ENCODE data around the gene PML. TPM values are rescaled to one million over a fixed set of nuclear protein-coding genes. Genes with fewer than 3 reads are reported as not detected.

PML gene
- polyA plus RNA-seq, 1 experiment, result 14.3 TPM

DNA sequence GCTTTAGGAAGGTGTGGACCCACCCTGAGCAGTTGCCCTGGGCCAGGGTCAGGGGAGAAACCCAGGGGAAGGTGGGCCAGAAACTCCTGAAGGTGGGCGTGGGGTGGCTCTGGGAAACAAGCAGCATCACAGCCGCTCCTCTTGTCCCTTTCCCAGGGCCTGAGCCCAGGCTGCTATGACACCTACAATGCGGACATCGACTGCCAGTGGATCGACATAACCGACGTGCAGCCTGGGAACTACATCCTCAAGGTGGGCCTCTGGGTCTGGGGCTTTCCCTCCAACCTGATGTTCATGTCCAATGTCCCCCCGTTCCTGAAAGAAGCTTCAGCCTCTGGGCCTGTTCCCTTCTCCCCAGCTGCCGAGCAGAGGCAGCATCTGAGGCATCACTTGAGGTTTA, 46.9 kb upstream of the PML start:
- H3K36me3 ChIP-seq (ENCODE audit: control insufficient read depth, insufficient read depth, low read length), result peaks cover 38% of the 10 kb centered on the region
- DNase-seq (ENCODE audit: low read depth), result no peak
- POLR2A ChIA-PET, result no interaction called here
- CTCF ChIA-PET, result interaction anchor here (1.2 to 6.5 kb wide), 2 partner anchors 13 to 18 kb away, joined by 3 to 78 read pairs; no protein-coding TSS in a partner anchor
- no peak for TF ChIP-seq CTCF (IDR thresholded peaks at IDR 0.05; ENCODE audit: insufficient read depth, low read depth, low read length)
- H3K4me3 ChIP-seq (ENCODE audit: low read depth, low read length), result no peak overlapping the region
- H3K27me3 ChIP-seq (ENCODE audit: control insufficient read depth, insufficient read depth, low read length), result no peaks in the 10 kb centered on the region

- TF ChIP-seq CTCF (IDR thresholded peaks at IDR 0.05; ENCODE audit: insufficient read depth, low read depth, low read length), result no peak
- peaks cover 41% of the 10 kb centered on the region for H3K36me3 ChIP-seq (ENCODE audit: control insufficient read depth, insufficient read depth, low read length)
- ChIA-PET POLR2A (no interaction called here), CTCF (interaction anchor here (0.9 to 6.5 kb wide), 6 partner anchors 8 to 359 kb away, joined by 3 to 78 read pairs (median 4); no protein-coding TSS in a partner anchor)
- no peak for DNase-seq (ENCODE audit: low read depth)
- no peaks in the 10 kb centered on the region for H3K27me3 ChIP-seq (ENCODE audit: control insufficient read depth, insufficient read depth, low read length)
- no peak overlapping the region for H3K4me3 ChIP-seq (ENCODE audit: low read depth, low read length)
Measured at GRCh38 chr15:73948396-73948795, 46.1 kb upstream of the PML start.

DNA sequence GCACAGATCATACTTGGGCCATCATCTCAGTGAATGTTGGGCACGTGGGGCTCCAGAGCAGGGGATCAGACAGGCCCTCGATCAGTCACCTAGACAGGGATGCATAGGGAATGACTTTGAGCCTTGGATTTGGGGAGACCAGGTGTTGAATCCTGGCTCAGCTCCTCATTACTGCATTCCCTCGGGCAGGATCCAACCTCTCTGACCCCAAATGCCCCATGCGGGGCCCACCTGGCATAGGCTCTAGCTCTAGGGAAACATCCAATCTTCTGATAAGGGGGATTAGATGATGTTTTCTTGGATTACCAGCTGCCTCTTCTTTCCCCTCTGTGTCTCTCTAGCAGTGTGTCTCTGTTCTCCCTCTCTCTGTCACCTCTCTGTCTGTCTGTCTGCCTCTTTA, 45.5 kb upstream of the PML start:
- no peak for DNase-seq (ENCODE audit: low read depth)
- Histone ChIP-seq H3K27me3 (ENCODE audit: control insufficient read depth, insufficient read depth, low read length) (no peaks in the 10 kb centered on the region), H3K4me3 (ENCODE audit: low read depth, low read length) (no peak overlapping the region), H3K36me3 (ENCODE audit: control insufficient read depth, insufficient read depth, low read length) (peaks cover 41% of the 10 kb centered on the region)
- POLR2A ChIA-PET, result no interaction called here
- no peak for TF ChIP-seq CTCF (IDR thresholded peaks at IDR 0.05; ENCODE audit: insufficient read depth, low read depth, low read length)
- CTCF ChIA-PET, result interaction anchor here (0.9 to 6.5 kb wide), 6 partner anchors 9 to 359 kb away, joined by 3 to 78 read pairs (median 4); no protein-coding TSS in a partner anchor

GRCh38 chr15:73949496-73949895, 45.0 kb upstream of the PML start:
- CTCF ChIA-PET, result interaction anchor here (0.8 to 6.5 kb wide), 9 partner anchors 9 to 358 kb away, joined by 3 to 78 read pairs (median 3); no protein-coding TSS in a partner anchor
- no peak for TF ChIP-seq CTCF (IDR thresholded peaks at IDR 0.05; ENCODE audit: insufficient read depth, low read depth, low read length)
- Histone ChIP-seq H3K36me3 (ENCODE audit: control insufficient read depth, insufficient read depth, low read length) (peaks cover 41% of the 10 kb centered on the region), H3K4me3 (ENCODE audit: low read depth, low read length) (no peak overlapping the region), H3K27me3 (ENCODE audit: control insufficient read depth, insufficient read depth, low read length) (no peaks in the 10 kb centered on the region)
- no peak for DNase-seq (ENCODE audit: low read depth)
- POLR2A ChIA-PET, result no interaction called here

DNA sequence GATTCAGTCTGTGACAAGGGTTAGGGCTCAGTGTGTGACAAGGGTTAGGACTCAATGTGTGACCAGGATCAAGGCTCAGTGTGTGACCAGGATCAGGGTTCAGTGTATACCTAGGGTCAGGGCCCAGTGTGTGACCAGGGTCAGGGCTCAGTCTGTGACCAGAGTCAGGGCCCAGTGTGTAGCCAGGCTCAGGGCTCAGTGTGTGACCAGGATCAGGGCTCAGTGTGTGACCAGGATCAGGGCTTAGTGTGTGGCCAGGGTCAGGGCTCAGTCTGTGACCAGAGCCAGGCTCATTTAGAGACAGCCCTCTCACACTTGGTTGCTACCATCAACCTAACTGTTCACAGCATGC, 44.1 kb upstream of the PML start:
- Histone ChIP-seq H3K36me3 (ENCODE audit: control insufficient read depth, insufficient read depth, low read length) (peaks cover 38% of the 10 kb centered on the region), H3K4me3 (ENCODE audit: low read depth, low read length) (no peak overlapping the region), H3K27me3 (ENCODE audit: control insufficient read depth, insufficient read depth, low read length) (no peaks in the 10 kb centered on the region)
- POLR2A ChIA-PET, result no interaction called here
- CTCF ChIA-PET, result interaction anchor here (0.9 to 6.5 kb wide), 20 partner anchors 9 to 372 kb away, joined by 3 to 78 read pairs (median 5); partner anchors contain the start of genes LOXL1 and PML
- no peak for DNase-seq (ENCODE audit: low read depth)
- TF ChIP-seq CTCF (IDR thresholded peaks at IDR 0.05; ENCODE audit: insufficient read depth, low read depth, low read length), result no peak
